Nephron progenitor cell (in vitro differentiated cells): ENCODE measurements around the gene LRFN3.
A peak's percentile ranks its signal among the peaks of the same experiment; 100 is the strongest.
"Not testable (repeated sequence)": the region's sequence is repeated elsewhere in the genome, so short reads cannot be mapped to it uniquely, and the experiment has no call there.

Experiments used
- DNase-seq: peaks from one replicate; pipeline ENCODE4 v3.0.0; 2021
- H3K27ac Mint-ChIP-seq: 2 replicates; pipeline ENCODE4 v1.8.0; 2021; ENCODE audit warnings: mild to moderate bottlenecking, moderate library complexity, mixed read lengths
- H3K27me3 Mint-ChIP-seq: 2 replicates; pipeline ENCODE4 v1.8.0; 2021; ENCODE audit warnings: mild to moderate bottlenecking, low read depth, mixed read lengths; ENCODE audit not compliant: poor library complexity
- H3K36me3 Mint-ChIP-seq: 2 replicates; pipeline ENCODE4 v1.8.0; 2021; ENCODE audit warnings: low read depth, mixed read lengths
- H3K4me1 Mint-ChIP-seq: 2 replicates; pipeline ENCODE4 v1.8.0; 2021; ENCODE audit warnings: mixed read lengths
- H3K4me3 Mint-ChIP-seq: 2 replicates; pipeline ENCODE4 v1.8.0; 2021; ENCODE audit warnings: mild to moderate bottlenecking, moderate library complexity, mixed read lengths
- H3K9me3 Mint-ChIP-seq: 2 replicates; pipeline ENCODE4 v1.8.0; 2021; ENCODE audit warnings: mild to moderate bottlenecking, moderate library complexity, mixed read lengths
- CTCF ChIP-seq: fragments of 200-600 bp; sonication (generic); IDR thresholded peaks from 2 replicates; pipeline ENCODE4 v1.5.0; 2021; ENCODE audit warnings: antibody characterized with exemption

Gene LRFN3

GRCh38 chr19:35978832-35979365, 42.7 kb downstream of the LRFN3 start:
- DNase-seq = no peak
- no peak overlapping the region for H3K27ac Mint-ChIP-seq
- no peaks in the 10 kb centered on the region for H3K36me3 Mint-ChIP-seq
- H3K27me3 Mint-ChIP-seq = peaks cover 65% of the 10 kb centered on the region
- TF ChIP-seq CTCF = no peak
- no peaks in the 10 kb centered on the region for H3K9me3 Mint-ChIP-seq
- no peak overlapping the region for H3K4me3 Mint-ChIP-seq
- H3K4me1 Mint-ChIP-seq = no peaks in the 10 kb centered on the region

GRCh38 chr19:35980997-35981396, 44.8 kb downstream of the LRFN3 start:
- H3K27ac Mint-ChIP-seq, H3K36me3 Mint-ChIP-seq, DNase-seq, H3K9me3 Mint-ChIP-seq, H3K4me3 Mint-ChIP-seq, H3K4me1 Mint-ChIP-seq: not testable (repeated sequence)
- peaks cover 77% of the 10 kb centered on the region for H3K27me3 Mint-ChIP-seq

- no peak for TF ChIP-seq CTCF
- H3K4me3 Mint-ChIP-seq = no peak overlapping the region
- peaks cover 5% of the 10 kb centered on the region for H3K4me1 Mint-ChIP-seq
- no peaks in the 10 kb centered on the region for H3K36me3 Mint-ChIP-seq
- no peak overlapping the region for H3K27ac Mint-ChIP-seq
- DNase-seq = no peak
- H3K9me3 Mint-ChIP-seq = no peaks in the 10 kb centered on the region
- peaks cover 84% of the 10 kb centered on the region for H3K27me3 Mint-ChIP-seq
Observed at GRCh38 chr19:35983177-35983576, 47.0 kb downstream of the LRFN3 start.

- H3K4me1 Mint-ChIP-seq = peaks cover 5% of the 10 kb centered on the region
- peak overlapping the region; percentile 65 for H3K4me3 Mint-ChIP-seq
Observed at GRCh38 chr19:35986111-35986510, 49.9 kb downstream of the LRFN3 start.

GRCh38 chr19:35986664-35987570, 50.7 kb downstream of the LRFN3 start:
- peaks cover 93% of the 10 kb centered on the region for H3K27me3 Mint-ChIP-seq
- H3K4me3 Mint-ChIP-seq = peak overlapping the region; percentile 78
- H3K27ac Mint-ChIP-seq = no peak overlapping the region
- no peak for TF ChIP-seq CTCF
- H3K4me1 Mint-ChIP-seq = peaks cover 5% of the 10 kb centered on the region
- H3K36me3 Mint-ChIP-seq = no peaks in the 10 kb centered on the region
- H3K9me3 Mint-ChIP-seq = no peaks in the 10 kb centered on the region
- peak; percentile 60 for DNase-seq

More at GRCh38 chr19:35986111-35986510, 49.9 kb downstream of the LRFN3 start:
- no peak for DNase-seq
- Mint-ChIP-seq H3K27me3 (peaks cover 92% of the 10 kb centered on the region), H3K27ac (no peak overlapping the region), H3K36me3 (no peaks in the 10 kb centered on the region), H3K9me3 (no peaks in the 10 kb centered on the region)
- no peak for TF ChIP-seq CTCF

- no peaks in the 10 kb centered on the region for H3K9me3 Mint-ChIP-seq
- peaks cover 92% of the 10 kb centered on the region for H3K27me3 Mint-ChIP-seq
- TF ChIP-seq CTCF = no peak
- H3K4me1 Mint-ChIP-seq = peaks cover 5% of the 10 kb centered on the region
- H3K36me3 Mint-ChIP-seq = no peaks in the 10 kb centered on the region
- no peak overlapping the region for H3K27ac Mint-ChIP-seq
- no peak for DNase-seq
- no peak overlapping the region for H3K4me3 Mint-ChIP-seq
Observed at GRCh38 chr19:35987571-35987896, 51.4 kb downstream of the LRFN3 start.
